ENCODE measurements around the gene REV3L.

The REV3L gene

DNA sequence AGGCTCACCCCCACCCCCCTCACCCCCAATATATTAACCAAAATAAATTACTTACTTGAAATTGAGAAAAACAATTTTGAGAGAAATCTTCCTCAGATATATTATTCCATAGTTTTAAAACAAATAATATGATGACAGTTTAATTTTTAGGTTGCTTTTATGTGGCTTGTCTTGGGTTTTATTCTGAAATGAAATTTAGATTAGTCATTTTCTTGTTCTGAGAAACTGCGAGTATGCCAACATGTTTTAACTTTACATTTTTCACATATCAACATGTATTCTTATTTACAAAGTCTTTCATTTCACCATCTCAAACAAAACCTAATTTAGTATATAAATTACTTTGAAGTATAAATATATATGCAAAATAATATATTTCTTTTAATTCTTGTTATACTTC lies 11.1 kb downstream of the REV3L start:
- DNase-seq (ENCODE audit: extremely low read depth in 1 of 2, low read depth in 1 of 2), result no peak

DNA sequence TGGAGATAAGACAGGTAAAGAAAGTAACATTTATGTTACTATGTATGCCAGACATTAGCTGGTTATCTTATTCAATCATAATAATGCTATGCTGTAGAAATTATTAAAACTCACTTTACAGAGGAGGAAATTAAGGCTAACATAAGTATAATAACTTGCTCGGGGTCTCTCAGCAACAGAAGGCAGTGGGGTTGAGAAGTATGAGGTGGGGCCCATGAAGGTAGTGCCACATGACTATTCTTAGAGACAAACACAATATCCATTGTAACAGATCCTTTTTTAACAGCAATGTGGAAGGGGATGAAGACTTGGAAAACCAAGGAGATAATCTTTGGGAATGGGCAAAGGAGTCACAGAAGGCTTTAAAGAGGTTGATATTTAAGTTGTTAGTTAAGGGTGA lies 11.5 kb downstream of the REV3L start:
- no peak for DNase-seq (ENCODE audit: extremely low read depth in 1 of 2, low read depth in 1 of 2)

DNA sequence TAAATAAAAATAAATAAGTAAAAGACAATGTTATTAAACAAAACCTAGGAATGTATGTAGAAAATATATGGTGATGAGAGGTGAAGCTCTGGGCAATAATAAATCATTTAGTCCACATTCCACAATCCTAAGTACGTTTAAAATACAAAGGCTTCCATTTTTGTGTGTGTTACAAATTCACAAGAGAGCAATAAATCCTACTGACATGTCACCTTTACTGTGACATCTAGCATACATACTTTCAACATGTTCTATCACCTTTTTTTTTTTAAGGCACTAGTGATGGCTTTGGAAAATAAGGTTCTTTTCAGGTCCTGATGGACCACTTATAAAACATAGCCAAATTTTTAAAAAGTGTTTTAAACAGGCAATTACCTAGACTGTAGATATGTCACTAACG lies 12.0 kb downstream of the REV3L start:
- DNase-seq (ENCODE audit: extremely low read depth in 1 of 2, low read depth in 1 of 2), result no peak

DNA sequence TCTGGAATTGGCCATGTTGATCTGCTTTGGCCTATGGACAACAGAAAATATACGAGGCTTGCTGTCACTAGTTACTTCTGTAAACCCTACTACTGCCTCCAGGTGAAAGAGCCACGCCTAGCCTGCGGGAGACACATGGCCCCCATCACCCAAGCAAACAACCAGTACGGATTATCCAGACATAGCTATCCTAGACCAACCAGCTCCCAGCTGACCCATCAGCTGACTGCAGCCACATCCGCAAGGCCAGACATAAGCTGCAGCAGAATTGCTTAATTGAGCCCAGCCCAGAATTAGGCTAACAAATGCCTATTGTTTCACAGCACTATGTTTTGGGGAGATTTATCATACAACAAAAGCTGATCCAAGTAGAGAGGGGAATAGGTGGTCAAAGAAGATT lies 13.5 kb downstream of the REV3L start:
- DNase-seq (ENCODE audit: extremely low read depth in 1 of 2, low read depth in 1 of 2), result no peak

DNA sequence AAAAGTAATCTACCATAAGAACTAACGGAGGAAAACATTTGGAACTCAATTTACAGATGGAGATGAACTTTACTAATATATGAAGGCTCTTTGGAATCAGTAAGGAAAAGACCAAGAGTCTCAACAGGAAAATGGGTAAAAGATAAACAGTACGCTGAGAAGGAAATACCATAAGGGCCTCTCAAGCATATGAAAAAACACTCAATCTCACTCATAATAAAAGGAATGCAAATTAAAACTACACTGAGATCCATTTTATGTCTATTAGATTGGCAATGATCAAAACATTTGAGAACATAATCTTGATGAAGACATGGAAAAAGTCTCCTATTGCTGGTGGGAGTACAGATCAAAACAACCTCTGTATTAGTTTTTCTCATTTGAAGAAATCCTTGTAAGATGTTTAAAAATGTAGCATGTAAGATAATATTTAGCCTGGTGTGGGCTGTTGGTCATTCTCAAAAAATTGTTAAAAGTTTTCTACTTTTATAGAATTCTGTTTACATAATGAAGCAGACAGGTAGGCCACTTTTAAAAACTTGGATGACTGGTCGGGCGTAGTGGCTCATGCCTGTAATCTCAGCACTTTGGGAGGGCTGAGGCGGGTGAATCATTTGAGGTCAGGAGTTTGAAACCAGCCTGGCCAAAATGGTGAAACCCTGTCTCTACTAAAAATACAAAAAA lies 14.5 kb downstream of the REV3L start:
- no peak for DNase-seq (ENCODE audit: extremely low read depth in 1 of 2, low read depth in 1 of 2)

DNA sequence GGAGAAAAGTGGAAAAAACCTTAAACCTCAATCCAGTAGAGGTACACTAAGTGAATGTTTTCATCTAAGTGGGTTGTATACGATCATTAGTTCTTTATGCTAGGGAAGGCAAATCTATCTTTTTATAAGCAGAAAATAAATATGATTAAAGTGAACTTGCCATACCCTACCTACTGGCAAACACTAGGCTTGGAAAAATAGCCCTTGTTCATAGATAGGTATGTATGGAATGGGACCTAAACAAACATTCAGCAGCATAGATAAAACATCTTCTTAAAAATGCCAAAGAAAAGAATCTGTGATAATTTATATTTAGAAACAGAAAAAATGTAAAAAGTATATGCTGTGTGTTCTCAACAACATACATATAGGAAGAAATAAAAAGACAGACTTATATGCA lies 18.8 kb downstream of the REV3L start:
- no peak for DNase-seq (ENCODE audit: extremely low read depth in 1 of 2, low read depth in 1 of 2)

DNA sequence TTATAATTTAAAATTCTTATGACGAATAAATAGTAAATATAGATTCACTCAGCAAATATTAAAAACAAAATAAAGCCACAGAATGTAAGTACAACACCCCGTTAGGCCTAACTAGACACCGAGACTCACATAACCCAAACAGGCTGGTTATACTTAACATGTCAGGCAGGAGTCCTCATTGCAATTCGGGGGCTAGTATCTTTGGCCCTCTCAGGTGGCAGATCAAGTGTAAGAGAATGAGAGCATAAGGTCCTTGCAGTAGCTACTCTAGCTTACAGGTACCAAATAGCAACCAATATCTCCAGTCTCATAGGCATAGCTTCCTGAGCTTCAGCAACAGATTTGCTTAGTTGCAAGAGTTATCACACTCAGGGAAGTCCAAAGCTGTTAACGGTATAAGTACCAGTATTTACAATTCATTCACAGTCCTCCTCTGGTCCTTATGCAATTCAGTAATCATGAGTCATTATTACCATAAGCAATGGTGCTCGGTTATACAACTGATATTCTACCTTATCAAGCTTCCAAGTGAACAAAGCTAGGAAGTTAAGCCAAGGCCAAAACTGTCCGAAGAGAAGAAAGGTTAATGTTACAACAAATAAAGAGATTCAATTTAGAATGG lies 20.1 kb downstream of the REV3L start:
- DNase-seq (ENCODE audit: extremely low read depth in 1 of 2, low read depth in 1 of 2), result no peak

DNA sequence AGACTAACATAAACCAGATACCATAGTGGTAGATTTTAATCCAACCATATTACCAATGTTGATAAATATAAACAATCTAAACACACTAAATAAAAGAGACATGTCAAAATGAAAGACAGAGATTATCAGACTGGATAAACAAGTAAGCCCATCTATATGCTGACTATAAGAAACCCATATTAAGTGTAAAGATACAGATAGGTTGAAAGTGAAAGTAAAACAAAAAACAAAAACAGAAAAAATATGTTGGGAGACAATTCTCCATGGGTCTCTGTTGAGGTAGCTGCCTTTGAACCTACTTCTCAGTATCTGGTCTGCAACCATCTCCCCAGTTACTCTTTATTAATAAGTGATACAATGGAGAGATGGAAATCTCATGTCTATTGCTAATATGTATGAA lies 21.2 kb downstream of the REV3L start:
- no peak for DNase-seq (ENCODE audit: extremely low read depth in 1 of 2, low read depth in 1 of 2)

DNA sequence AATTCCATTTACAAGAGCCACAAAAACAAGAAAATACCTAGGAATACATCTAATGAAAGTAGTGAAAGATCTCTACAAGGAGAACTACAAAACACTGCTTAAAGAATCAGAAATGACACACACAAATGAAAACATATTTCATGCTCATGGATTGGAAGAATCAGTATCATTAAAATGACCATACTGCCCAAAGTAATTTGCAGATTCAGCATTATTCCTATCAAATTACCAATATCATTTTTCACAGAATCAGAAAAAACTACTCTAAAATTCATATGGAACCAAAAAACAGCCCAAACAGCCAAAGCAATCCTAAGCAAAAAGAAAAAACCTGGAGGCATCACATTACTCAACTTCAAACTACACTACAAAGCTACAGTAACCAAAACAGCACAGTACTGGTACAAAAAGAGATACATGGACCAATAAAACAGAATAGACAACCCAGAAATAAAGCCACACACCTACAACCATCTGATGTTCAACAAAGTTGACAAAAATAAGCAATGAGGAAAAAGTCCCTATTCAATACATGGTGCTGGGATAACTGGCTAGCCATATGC lies 24.3 kb downstream of the REV3L start:
- DNase-seq (ENCODE audit: extremely low read depth in 1 of 2, low read depth in 1 of 2), result no peak

DNA sequence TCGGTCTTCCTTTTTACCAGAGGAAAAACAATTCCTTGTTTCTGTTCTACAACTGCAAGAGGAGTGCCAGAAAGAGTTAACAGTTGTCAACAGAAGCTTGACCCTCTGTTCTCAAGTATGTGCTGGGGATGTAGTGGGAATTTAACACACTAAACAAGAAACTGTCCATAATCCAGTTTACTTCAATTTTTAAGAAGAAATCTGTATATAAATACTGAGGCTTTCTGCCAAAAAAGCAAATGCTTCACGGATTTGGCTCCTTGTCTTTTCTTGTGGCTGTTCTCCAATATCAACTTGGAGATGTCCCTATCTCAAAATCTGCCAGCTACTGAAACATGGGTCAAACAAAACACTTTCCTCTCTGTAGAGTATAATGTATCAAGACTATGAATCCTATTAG lies 26.8 kb downstream of the REV3L start:
- no peak for DNase-seq (ENCODE audit: extremely low read depth in 1 of 2, low read depth in 1 of 2)

DNA sequence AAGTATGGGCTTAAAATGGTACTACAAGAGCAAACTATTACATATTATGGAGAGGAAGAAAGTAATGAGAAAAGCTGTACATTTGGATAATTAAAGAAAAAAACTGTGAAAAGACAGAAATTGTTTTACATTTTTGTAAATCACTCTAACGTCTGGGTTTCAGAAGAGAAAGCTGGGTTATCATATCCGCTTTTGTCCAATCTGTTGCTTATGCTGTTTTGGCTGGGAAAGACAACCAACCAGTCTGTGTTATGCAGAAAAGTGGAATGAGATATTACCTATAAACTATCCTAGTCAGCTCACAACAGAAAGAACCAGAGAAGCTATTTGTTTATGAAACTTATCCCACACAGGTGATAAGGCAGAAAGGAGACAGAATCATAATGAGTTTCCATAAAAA lies 32.4 kb downstream of the REV3L start:
- DNase-seq (ENCODE audit: extremely low read depth in 1 of 2, low read depth in 1 of 2), result no peak

DNA sequence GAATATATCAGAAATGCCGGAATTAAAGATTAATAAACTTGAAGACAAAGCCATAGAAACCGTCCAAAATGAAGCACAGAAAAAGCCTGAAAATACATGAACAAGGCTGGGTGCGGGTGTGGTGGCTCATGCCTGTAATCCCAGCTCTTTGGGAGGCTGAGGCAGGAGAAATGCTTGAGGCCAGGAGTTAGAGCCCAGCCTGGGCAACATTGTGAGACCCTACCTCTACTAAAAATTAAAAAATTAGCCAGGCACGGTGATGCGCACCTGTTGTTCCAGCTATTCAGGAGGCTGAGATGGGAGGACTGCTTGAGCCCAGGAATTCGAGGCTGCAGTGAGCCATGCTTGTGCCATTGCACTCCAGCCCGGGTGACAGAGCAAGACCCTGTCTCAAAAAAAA lies 32.9 kb downstream of the REV3L start:
- no peak for DNase-seq (ENCODE audit: extremely low read depth in 1 of 2, low read depth in 1 of 2)

DNA sequence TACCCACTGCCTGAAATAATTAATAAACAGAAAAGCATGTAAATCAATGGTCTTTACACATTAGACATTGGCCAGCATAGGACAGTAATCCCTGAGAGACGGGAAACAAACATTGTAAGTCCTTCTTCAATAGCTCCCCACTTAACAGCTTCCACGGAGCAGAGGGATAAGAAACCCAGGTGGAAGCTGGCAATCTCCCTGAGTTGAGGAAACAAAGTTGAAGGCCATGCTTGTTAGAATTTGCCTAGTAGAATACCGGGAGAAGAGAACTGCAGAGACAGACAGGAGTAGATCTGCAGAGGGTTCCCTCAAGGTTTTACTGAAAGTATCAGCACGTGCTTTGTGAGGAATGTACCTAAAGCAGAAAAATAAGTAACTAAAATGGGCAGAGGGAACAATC lies 33.9 kb downstream of the REV3L start:
- DNase-seq (ENCODE audit: extremely low read depth in 1 of 2, low read depth in 1 of 2), result no peak

DNA sequence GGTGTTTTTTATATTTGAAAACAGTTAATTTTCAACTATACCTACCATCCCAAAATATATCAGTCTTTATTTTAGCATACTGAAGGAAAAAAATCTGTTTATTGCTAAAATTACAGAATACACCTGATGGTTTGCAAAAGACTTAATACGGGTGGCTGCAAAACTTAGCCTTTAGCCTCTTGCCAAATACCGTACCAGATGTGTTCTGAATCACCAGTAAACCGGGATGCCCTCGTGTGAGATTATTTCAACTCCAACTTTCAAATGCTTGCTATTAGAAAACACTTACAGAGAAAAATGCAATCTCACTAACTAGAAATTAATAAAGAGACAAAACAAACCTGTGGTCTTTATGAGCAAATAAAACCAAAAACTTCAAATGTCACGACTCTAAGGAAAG lies 36.0 kb downstream of the REV3L start:
- DNase-seq (ENCODE audit: extremely low read depth in 1 of 2, low read depth in 1 of 2), result no peak

DNA sequence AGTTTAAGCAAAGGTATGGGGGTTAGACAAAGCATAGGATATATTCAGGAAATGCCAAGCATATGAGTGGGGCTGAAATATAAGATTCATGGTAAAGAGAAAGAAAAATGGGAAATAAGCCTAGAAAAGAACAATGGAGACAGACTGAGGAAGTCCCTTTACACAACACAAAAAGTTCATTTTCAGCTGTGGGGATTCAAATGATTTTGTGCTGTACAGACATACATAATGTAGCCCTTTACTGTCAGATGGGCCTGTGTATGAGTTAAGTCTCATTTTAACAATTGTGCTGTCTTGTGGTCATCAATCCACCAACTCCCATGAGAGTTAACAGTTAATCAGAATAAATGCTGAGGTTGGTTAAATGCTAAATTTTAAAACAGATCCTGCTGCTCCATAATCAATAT lies 37.2 kb downstream of the REV3L start:
- DNase-seq (ENCODE audit: extremely low read depth in 1 of 2, low read depth in 1 of 2), result no peak

DNA sequence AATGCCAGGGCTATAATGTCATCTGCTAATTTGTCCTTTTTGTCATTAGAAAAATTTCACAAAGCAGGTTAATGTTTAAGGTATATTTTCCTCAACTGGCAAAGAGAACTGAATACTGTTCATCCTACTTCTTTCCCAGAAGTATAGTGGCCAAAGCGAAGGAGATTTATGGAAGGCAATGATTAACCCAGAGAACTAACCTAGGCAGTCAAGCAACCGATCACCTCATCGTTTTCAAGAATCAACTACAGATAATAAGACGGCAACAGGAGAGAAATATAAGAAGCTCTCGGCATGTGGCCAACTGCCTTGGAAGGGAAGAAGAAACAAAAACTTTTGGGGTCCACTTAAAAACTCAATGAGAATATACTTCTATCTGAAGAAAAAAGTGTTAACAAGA lies 38.2 kb downstream of the REV3L start:
- DNase-seq (ENCODE audit: extremely low read depth in 1 of 2, low read depth in 1 of 2), result no peak

DNA sequence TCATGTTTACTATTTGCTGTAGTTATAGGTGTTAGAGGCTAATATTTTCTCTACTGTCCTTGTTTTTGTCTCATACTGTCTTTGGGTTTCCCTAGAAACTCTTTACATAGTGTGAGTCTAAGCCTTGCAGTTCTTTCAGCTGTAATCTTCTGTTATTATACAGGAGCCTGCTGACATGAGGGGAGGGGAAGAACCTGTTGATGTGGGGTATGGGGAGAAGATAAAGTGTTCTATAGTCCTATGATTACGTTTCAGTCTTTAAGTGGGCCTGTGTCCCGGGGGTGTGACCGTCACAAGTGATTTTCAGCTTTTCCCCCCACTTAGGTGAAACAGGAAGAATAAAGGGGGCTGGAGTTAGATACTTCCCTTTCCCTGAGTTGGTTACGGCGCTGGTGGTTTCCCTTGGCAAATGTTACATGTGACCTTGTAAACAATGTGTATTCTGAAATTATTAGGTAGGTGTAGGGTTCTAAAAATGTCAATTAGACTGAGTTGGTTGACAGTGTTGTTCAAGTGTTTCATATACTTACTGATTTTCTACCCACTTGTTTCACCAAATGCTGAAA lies 41.3 kb downstream of the REV3L start:
- no peak for DNase-seq (ENCODE audit: extremely low read depth in 1 of 2, low read depth in 1 of 2)

DNA sequence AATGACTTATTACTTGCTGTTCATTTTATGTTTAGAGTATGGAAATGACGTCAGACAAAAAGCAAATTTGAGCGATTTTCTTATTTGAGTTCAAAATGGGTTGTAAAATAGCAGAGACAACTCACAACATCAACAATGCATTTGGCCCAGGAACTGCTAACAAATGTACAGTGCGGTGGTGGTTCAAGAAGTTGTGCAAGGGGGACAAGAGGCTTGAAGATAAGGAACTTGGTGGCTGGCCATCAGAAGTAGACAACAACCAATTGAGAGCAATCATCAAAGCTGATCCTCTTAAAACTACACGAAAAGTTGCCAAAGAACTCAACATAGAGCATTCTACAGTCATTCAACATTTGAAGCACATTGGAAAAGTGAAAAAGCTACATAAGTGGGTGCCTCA lies 43.8 kb downstream of the REV3L start:
- no peak for DNase-seq (ENCODE audit: extremely low read depth in 1 of 2, low read depth in 1 of 2)

DNA sequence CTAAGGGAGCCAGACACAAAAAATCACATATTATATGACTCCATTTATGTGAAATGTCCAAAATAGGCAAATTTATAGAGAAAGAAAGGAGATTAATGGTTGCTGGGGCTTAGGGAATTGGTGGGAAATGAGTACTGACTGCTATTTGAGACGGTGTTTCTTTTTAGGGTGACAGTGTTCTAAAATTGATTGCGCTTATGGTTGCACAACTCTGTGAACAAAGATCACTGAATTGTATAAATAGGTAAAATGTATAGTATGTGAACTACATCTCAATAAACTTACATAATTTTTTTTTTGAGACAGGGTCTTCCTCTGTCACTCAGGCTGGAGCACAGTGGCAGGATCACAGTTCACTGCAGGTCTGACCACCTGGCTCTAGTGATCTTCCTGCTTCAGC lies 45.4 kb downstream of the REV3L start:
- no peak for DNase-seq (ENCODE audit: extremely low read depth in 1 of 2, low read depth in 1 of 2)

DNA sequence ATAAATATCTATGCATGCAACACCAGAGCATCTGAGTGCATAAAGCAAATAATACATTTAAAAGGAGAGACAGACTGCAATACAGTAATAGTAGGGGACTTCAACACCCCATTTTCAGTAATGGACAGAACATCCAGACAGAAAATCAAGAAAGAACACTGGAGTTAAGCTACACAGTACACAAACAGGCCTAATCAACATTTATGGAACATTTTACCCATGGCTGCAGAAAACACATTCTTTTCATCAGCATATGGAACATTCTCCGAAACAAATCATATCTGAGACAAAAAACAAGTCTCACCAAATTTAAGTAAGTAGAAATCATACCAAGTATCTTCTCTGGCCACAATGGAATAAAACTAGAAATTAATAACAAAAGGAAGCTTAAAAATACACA lies 50.5 kb downstream of the REV3L start:
- no peak for DNase-seq (ENCODE audit: extremely low read depth in 1 of 2, low read depth in 1 of 2)

DNA sequence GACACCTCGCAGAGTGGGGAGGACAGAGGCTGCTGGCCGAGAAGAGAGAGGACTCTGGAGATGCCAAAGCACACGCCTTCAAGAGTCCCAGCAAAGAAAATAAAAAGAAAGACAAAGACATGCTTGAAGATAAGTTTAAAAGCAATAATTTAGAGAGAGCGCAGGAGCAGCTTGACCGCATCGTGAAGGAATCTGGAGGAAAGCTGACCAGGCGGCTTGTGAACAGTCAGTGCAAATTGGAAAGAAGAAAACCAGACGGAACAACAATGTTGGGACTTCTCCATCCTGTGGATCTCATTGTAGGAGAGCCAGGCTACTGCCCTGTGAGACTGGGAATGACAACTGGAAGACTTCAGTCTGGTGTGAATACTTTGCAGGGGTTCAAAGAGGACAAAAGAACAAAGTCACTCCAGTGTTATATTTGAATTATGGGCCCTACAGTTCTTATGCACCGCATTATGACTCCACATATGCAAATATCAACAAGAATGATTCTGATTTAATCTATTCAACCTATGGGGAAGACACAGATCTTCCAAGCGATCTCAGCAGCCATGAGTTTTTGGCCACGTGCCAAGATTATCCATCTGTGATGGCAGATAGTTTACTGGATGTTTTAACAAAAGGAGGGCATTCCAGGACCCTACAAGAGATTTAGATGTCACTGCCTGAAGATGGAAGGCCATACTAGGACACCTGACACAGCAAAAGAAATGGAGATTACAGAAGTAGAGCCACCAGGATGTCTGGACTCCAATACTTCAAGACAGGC lies 52.2 kb downstream of the REV3L start:
- DNase-seq (ENCODE audit: extremely low read depth in 1 of 2, low read depth in 1 of 2), result no peak

DNA sequence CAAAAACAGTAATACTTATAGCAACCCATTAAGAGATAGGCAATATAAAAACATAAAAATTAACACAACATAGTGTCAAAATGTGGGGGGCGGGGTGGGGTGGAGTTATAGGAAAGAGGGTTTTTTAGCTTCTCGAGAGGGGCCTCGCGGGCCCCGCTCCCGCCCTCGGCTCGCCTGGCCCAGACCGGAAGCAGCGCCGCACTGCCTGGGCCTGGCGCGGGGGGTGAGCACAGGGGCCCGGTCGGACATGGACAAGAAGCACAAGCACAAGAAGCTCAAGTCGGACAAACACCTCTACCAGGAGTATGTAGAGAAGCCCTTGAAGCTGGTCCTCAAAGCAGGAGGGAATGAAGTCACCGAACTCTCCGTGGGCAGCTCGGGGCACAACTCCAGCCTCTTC lies 53.4 kb downstream of the REV3L start:
- DNase-seq (ENCODE audit: extremely low read depth in 1 of 2, low read depth in 1 of 2), result no peak
